22Rv1 (cell line): ENCODE results near the gene ARMC10.
"Not testable (repeated sequence)": the region's sequence is repeated elsewhere in the genome, so short reads cannot be mapped to it uniquely, and the experiment has no call there.

Source experiments
- H3K27ac ChIP-seq: fragments of 450-650 bp; 2 replicates; pipeline ENCODE4 v1.5.1; 2017
- CTCF ChIP-seq: fragments of 450-650 bp; IDR thresholded peaks from 2 replicates; pipeline ENCODE4 v1.5.1; 2017; ENCODE audit warnings: mild to moderate bottlenecking
- ZFX ChIP-seq: fragments of 450-650 bp; IDR thresholded peaks from 2 replicates; pipeline ENCODE4 v1.6.1; 2017; ENCODE audit warnings: antibody characterized with exemption, borderline replicate concordance

Gene ARMC10

DNA sequence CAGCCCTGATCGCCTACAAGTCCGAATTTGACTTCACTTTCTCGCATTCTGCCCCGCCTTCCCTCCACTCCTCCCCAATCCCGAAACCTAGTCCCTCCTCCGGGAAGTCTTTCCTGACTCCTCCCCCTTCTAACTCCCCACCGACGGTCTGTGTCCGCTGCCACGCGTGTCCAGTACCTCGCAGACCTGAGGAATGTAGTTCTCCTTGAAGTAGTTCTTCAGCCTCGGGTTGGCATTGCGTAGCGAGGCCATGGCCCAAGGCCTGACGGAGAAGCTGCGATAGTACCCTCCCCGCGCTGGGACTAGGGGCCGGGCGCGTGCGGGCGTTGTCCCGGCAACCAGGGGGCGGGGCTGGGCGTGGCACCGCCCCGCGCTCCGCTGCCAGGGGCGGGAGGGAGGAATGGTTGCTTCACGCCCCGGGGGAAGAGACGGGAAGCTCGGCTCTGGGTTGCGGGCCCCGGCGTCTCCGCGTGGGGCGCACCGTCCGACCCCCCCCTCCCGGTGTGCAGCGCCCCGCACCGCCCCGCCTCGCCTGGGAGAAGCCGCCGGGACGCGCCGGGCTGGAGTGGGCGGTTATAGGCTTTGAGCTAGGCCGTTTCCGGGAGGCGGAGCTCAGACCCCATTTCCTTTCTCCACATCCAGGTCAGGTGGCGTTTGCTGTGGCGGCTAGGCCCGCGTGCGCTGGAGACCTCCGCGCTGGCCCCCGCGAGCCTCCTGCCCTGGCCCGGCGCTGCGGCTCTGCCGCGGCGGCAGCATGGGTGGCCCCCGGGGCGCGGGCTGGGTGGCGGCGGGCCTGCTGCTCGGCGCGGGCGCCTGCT is at the start of gene ARMC10, which contains the start of gene FBXL13:
Gene ARMC10, plus strand, starts transcription at position 622 of the 818 bp plus-strand sequence. Its CDS starts 133 bp downstream, at position 755.
Gene FBXL13, minus strand, starts transcription at position 278 of the 818 bp plus-strand sequence.
- H3K27ac ChIP-seq, result peak within 1 kb of the TSS; percentile 94
- TF ChIP-seq ZFX (no peak), CTCF (peak; percentile 62)

DNA sequence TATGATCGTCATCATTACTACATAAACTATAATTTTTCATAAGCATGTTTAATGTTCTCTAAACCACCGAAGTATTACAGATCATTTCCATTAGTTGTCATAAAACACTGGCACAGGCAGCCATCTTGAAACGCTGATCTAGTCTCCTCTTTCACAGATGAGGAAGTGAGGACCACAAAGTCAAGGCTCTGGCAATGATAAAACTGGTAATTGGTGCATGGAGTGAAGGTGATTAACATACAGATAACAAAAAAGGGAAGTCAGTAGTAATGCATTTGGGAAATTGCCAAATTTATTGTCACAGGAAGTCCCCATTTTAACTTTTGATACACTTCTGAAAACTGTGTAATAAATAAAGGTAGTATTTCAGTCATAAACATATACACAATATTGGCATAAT is 49.6 kb upstream of the ARMC10 start:
- TF ChIP-seq ZFX (no peak), CTCF (no peak)
- no peak overlapping the region for H3K27ac ChIP-seq

DNA sequence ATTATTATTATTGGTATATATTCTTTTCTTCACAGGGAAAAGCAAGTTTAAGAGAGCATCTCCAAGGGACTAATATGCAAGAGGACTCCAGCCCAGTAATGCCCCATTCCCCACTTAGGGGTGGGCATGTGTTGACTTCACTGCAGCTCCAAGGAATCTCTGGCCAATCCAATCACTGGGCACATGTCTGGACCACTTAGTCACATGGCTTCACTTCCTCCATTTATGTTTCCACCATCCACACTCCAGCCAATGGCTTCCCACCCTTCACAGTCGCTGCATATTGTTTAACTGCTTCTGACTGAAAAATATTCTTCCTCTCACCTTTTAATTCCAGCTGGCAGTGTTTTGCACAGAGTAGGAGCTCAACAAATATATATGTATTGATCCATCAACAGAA is 43.9 kb upstream of the ARMC10 start:
- no peak overlapping the region for H3K27ac ChIP-seq
- TF ChIP-seq CTCF (no peak), ZFX (no peak)

DNA sequence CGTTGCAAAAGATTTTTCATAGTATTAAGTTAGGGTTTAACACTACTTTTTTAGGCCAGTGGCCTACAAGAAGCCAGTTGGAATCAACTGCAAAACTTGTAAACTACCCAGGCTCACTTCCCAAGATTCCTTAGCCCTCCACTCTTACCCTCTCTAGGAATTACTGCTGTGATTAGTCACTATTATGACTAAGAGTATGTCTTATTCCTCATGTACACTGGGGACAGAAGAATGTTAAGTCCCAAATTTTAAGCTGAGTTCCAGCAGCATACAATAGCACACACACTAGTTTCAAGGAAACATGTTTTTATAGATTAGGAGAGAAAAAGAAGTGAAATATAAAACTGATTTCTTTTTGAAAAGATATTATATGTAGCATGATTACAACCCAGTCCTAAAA is 43.2 kb upstream of the ARMC10 start:
- H3K27ac ChIP-seq, result no peak overlapping the region
- TF ChIP-seq ZFX (no peak), CTCF (no peak)

GRCh38 chr7:103034318-103034717 is 40.6 kb upstream of the ARMC10 start:
- not testable (repeated sequence) for H3K27ac ChIP-seq

DNA sequence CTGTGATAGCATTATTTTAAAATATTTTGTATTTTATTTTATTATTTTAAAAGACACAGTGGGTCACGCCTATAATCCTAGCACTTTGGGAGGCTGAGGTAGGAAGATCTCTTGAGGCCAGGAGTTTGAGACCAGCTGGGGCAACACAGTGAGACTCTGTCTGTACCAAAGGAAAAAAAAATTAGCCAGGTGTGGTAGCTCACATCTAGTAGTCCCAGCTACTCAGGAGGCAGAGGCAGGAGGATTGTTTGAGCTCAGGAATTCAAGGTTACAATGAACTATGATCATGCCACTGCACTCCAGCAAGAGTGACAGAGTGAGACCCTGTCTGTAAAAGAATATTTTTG is 37.5 kb upstream of the ARMC10 start:
- no peak for TF ChIP-seq ZFX
- no peak for TF ChIP-seq CTCF
- no peak overlapping the region for H3K27ac ChIP-seq

GRCh38 chr7:103037823-103038739 is 36.9 kb upstream of the ARMC10 start:
- not testable (repeated sequence) for H3K27ac ChIP-seq

DNA sequence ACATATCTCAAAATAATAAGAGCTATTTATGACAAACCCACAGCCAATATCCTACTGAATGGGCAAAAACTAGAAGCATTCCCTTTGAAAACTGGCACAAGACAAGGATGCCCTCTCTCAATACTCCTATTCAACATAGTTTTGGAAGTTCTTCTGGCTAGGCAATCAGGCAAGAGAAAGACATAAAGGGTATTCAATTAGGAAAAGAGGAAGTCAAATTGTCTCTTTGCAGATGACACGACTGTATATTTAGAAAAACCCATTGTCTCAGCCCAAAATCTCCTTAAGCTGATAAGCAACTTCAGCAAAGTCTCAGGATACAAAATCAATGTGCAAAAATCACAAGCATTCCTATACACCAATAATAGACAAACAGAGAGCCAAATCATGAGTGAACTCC is 33.1 kb upstream of the ARMC10 start:
- H3K27ac ChIP-seq, result not testable (repeated sequence)
